Measurements from ENCODE around the gene MYL7. TPM values are rescaled to one million over a fixed set of nuclear protein-coding genes. Genes with fewer than 3 reads are reported as not detected.

MYL7 gene
- total and polyA plus RNA-seq, 7 donors: 0.15 to 1.7 (median 0.98) TPM; not detected in 3

DNA sequence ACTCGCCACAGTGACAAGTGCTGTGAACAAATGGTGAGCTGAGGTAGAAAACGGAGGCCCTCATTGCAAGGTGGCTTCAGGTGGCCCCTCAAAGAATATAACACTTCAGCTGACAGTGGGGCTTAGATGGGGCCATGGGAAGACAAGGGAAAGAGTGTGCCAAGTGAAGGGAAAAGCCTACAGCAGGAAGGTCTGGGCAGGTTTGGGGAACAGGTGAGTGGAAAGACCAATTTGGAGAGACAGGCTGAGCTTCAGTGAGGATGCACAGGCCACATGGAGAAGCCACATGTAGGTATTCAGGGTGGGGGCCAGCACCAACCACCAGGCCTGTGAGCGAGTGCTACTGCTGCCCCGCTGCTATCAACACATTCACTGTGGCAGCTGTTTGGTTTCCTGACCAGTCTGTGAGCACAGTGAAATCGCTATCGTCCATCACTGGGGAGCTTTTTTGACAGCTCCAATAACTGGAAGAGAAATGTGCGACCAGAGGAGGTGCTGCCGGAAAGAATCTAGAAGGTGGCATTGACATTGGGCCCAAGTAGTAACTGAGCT is 21.2 kb downstream of the MYL7 start:
- 72 to 81% (median 73%) methylated on average over 8 of the region's 8 CpGs for WGBS, 3 donors
- Histone ChIP-seq H3K4me1 (peaks cover 34% of the 10 kb centered on the region), H3K27ac (no peak overlapping the region), H3K36me3 (ENCODE audit: insufficient read depth in 1 of 2, low read depth in 1 of 2) (peaks cover 0 to 53% of the 10 kb centered on the region in 2 donors), H3K27me3 (ENCODE audit: insufficient read depth in 3 of 3, low read length in 2 of 3) (no peaks in the 10 kb centered on the region), H3K9me3 (no peaks in the 10 kb centered on the region), H3K4me3 (no peak overlapping the region)
- intact Hi-C loops (cut with DNase I): loop anchor here (5.0 kb wide), 2 partner anchors 33 to 38 kb away; partner anchors contain the start of gene POLM (in 1 of the 2)
- ATAC-seq (no peak), DNase-seq (peak in 1 of 2 donors; percentile 8)
- TF ChIP-seq, protein P1, sequence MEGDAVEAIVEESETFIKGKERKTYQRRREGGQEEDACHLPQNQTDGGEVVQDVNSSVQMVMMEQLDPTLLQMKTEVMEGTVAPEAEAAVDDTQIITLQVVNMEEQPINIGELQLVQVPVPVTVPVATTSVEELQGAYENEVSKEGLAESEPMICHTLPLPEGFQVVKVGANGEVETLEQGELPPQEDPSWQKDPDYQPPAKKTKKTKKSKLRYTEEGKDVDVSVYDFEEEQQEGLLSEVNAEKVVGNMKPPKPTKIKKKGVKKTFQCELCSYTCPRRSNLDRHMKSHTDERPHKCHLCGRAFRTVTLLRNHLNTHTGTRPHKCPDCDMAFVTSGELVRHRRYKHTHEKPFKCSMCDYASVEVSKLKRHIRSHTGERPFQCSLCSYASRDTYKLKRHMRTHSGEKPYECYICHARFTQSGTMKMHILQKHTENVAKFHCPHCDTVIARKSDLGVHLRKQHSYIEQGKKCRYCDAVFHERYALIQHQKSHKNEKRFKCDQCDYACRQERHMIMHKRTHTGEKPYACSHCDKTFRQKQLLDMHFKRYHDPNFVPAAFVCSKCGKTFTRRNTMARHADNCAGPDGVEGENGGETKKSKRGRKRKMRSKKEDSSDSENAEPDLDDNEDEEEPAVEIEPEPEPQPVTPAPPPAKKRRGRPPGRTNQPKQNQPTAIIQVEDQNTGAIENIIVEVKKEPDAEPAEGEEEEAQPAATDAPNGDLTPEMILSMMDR (IDR thresholded peaks at IDR 0.05): no peak

DNA sequence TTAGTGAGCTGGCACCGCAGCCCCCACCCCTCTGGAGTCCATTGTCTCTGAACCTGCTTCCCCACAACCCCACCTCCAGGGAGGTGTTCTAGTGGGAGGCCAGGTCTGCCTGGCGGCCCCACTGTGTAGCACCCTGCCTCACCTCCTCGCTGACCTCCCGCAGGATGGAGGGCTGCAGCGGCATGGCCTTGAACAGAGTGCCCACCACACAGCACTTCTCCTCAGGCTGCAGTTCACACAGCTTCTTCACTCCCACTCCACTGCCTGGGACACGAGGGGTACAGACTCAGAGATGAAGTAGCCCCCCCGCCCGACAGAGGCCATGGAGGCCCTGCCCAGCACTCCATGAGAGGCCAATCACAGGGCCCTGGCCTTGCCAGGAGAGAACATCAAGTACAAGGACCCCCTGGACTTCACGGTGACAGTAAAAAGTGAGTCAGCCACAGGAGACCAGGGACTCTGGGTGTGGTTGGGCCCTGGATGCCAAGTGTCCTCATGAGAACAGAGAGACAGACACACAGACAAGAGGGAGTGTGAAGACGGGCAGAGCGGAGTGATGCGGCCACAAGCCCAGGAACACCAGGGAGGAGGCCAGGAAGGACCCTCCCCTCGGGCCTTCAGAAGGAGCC is 23.2 kb downstream of the MYL7 start:
- Histone ChIP-seq H3K9me3 (no peaks in the 10 kb centered on the region), H3K36me3 (ENCODE audit: insufficient read depth in 1 of 2, low read depth in 1 of 2) (peaks cover 0 to 61% of the 10 kb centered on the region in 2 donors), H3K27me3 (ENCODE audit: insufficient read depth in 3 of 3, low read length in 2 of 3) (no peaks in the 10 kb centered on the region), H3K27ac (no peak overlapping the region), H3K4me1 (peaks cover 43% of the 10 kb centered on the region), H3K4me3 (no peak overlapping the region)
- TF ChIP-seq, protein P1 (IDR thresholded peaks at IDR 0.05): no peak
- 85 to 91% (median 87%) methylated on average over 12 to 13 of the region's 13 CpGs for WGBS, 3 donors
- ATAC-seq (no peak), DNase-seq (peak in 1 of 2 donors; percentile 42)
- intact Hi-C loops (cut with DNase I): no loop called here

DNA sequence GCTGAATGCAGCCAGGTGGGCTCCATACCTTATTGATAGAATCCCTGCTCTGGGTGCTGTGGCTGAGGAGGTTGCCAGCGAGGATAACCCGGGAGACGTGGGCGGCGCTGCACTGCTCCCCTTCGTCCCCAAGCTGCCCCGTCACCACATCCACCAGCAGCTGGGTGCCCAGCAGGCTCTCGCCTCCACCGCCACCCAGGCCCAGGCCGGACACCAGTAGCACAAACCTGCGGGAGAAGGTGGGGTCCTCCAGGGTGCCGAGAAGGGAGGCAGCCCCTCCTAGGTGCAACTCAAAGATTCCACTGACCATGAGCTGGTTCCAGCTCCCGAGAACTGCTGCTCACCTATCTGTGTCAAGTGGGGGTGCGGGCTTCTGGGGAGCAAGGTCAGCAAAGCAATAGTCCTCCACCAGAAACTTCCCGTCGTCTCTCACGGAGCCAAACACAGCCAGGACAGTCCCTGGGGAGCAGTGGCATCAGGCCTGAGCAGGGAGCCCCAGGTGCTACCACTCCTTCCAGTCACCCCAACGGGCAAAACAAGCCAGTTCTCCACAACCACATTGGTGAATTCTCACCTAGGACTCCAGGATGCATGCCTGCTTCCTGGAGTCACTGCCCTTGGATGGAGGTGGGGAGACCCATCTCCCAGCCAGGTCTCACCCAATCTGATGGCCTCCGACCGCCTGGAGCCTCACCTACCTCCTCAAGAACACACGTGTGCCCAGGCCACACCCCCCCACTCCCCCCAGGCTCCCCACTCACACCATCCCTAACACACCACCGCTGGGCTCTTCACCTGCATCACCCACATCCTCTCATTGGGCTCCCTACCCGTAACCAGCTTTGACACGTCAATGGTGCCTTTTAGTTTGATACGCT is 24.1 kb downstream of the MYL7 start:
- DNase-seq (peak in 1 of 2 donors; percentile 45), ATAC-seq (no peak)
- peaks cover 0 to 61% of the 10 kb centered on the region in 2 donors for H3K36me3 ChIP-seq (ENCODE audit: insufficient read depth in 1 of 2, low read depth in 1 of 2)
- H3K4me3 ChIP-seq: no peak overlapping the region
- peaks cover 34% of the 10 kb centered on the region for H3K4me1 ChIP-seq
- no peaks in the 10 kb centered on the region for H3K9me3 ChIP-seq
- WGBS, 3 donors: 85 to 89% (median 88%) methylated on average over 25 of the region's 25 CpGs
- H3K27me3 ChIP-seq (ENCODE audit: insufficient read depth in 3 of 3, low read length in 2 of 3): no peaks in the 10 kb centered on the region
- no peak overlapping the region for H3K27ac ChIP-seq
- TF ChIP-seq, protein P1 (IDR thresholded peaks at IDR 0.05): no peak
- intact Hi-C loops (cut with DNase I): no loop called here

DNA sequence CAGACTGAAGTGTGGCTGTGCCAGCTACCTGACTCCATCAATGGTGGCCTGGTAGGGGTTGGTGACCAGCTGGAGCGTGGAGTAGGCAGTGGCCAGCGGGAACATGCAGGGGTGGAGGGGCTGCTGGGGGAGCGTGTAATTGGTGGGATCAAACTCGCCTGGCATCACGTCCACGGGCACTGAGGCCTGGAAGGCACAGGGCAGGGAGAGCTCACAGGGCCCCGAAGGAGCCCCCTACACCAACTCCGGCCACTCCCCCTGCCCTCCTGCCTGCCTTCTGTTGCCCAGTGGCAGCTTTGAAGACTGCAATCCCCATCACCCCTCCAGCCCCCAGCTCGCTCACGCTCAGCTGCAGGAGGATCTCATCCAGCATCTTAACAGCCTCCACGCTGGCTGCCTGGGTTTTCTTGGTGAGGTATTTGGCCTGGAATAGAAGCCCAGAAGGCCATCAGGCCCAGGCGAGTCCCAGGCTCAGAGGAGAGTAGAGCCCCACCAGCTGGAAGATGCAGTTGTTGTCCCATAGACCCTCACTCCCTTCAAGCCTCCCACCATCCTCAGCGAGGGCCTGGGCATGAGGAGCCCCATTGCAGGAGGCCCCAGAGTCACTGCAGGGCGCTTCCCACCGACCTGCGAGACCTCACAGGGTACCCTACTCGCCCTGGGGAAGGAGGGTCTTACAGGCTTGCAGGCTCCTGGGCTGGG is 24.9 kb downstream of the MYL7 start:
- peaks cover 0 to 54% of the 10 kb centered on the region in 2 donors for H3K36me3 ChIP-seq (ENCODE audit: insufficient read depth in 1 of 2, low read depth in 1 of 2)
- no peak overlapping the region for H3K4me3 ChIP-seq
- H3K27me3 ChIP-seq (ENCODE audit: insufficient read depth in 3 of 3, low read length in 2 of 3): no peaks in the 10 kb centered on the region
- ATAC-seq: no peak
- H3K4me1 ChIP-seq: peaks cover 29% of the 10 kb centered on the region
- no peaks in the 10 kb centered on the region for H3K9me3 ChIP-seq
- H3K27ac ChIP-seq: no peak overlapping the region
- intact Hi-C loops (cut with DNase I): no loop called here
- WGBS, 3 donors: 80 to 85% (median 84%) methylated on average over 17 of the region's 17 CpGs
- peak in 1 of 2 donors; percentile 50 for DNase-seq
- TF ChIP-seq, protein P1 (IDR thresholded peaks at IDR 0.05): no peak
